Trophoblast cell (in vitro differentiated cells and primary cell): ENCODE data around the gene NEDD8. TPM values are rescaled to one million over a fixed set of nuclear protein-coding genes. Genes with fewer than 3 reads are reported as not detected.

Source experiments
- DNase-seq, 2 donors: peaks; one replicate each; pipeline ENCODE4 v3.0.0-alpha.2; 2016
- H2AFZ ChIP-seq: 2 replicates; pipeline ENCODE4 v1.6.1; 2013; ENCODE audit warnings: low read length, moderate library complexity, mild to moderate bottlenecking; ENCODE audit not compliant: insufficient read depth, poor library complexity
- H2AK5ac ChIP-seq: 2 replicates; pipeline ENCODE4 v1.6.1; 2013; ENCODE audit warnings: mild to moderate bottlenecking, low read length
- H2BK120ac ChIP-seq: 2 replicates; pipeline ENCODE4 v1.6.1; 2013; ENCODE audit warnings: low read length, mild to moderate bottlenecking, moderate library complexity; ENCODE audit not compliant: insufficient read depth, poor library complexity
- H2BK12ac ChIP-seq: 2 replicates; pipeline ENCODE4 v1.6.1; 2013; ENCODE audit warnings: mild to moderate bottlenecking, low read length, moderate library complexity
- H2BK5ac ChIP-seq: 2 replicates; pipeline ENCODE4 v1.6.1; 2013; ENCODE audit warnings: low read length, low read depth, moderate library complexity, mild to moderate bottlenecking; ENCODE audit not compliant: poor library complexity
- H3K14ac ChIP-seq: 2 replicates; pipeline ENCODE4 v1.6.1; 2013; ENCODE audit warnings: mild to moderate bottlenecking, low read length
- H3K18ac ChIP-seq: 2 replicates; pipeline ENCODE4 v1.6.1; 2013; ENCODE audit warnings: mild to moderate bottlenecking, low read length
- H3K23ac ChIP-seq: 2 replicates; pipeline ENCODE4 v1.6.1; 2013; ENCODE audit warnings: low read length
- H3K27ac ChIP-seq: 2 replicates; pipeline ENCODE4 v1.5.1; 2013; ENCODE audit warnings: low read depth, mild to moderate bottlenecking, inconsistent platforms, low read length, moderate library complexity
- H3K27me3 ChIP-seq: 2 replicates; pipeline ENCODE4 v1.6.1; 2013; ENCODE audit warnings: inconsistent platforms, mild to moderate bottlenecking, low read length, moderate library complexity; ENCODE audit not compliant: insufficient read depth
- H3K36me3 ChIP-seq, 2 experiments: 1 replicate in 1 of 2; 2 replicates in 1 of 2; pipeline ENCODE4 v1.6.1; 2013; ENCODE audit warnings: low read length in 2 of 2, mild to moderate bottlenecking in 2 of 2, moderate library complexity in 1 of 2; ENCODE audit not compliant: insufficient read depth in 2 of 2, control insufficient read depth in 1 of 2
- H3K4ac ChIP-seq: 2 replicates; pipeline ENCODE4 v1.6.1; 2013; ENCODE audit warnings: low read depth, mild to moderate bottlenecking, low read length, moderate library complexity
- H3K4me1 ChIP-seq, 2 experiments: 1 replicate in 1 of 2; 2 replicates in 1 of 2; pipeline ENCODE4 v1.6.1; 2013; ENCODE audit warnings: low read length in 2 of 2, mild to moderate bottlenecking in 2 of 2, moderate library complexity in 1 of 2; ENCODE audit not compliant: insufficient read depth in 2 of 2, control insufficient read depth in 1 of 2
- H3K4me2 ChIP-seq: 2 replicates; pipeline ENCODE4 v1.6.1; 2013; ENCODE audit warnings: inconsistent platforms, mild to moderate bottlenecking, low read length, moderate library complexity
- H3K4me3 ChIP-seq: 2 replicates; pipeline ENCODE4 v1.5.1; 2013; ENCODE audit warnings: mild to moderate bottlenecking, low read depth, low read length, inconsistent platforms
- H3K79me1 ChIP-seq: one replicate; pipeline ENCODE4 v1.6.1; 2013; ENCODE audit warnings: low read length
- H3K79me2 ChIP-seq: 2 replicates; pipeline ENCODE4 v1.6.1; 2013; ENCODE audit warnings: low read length, mild to moderate bottlenecking; ENCODE audit not compliant: control insufficient read depth, insufficient read depth, poor library complexity
- H3K9ac ChIP-seq: 2 replicates; pipeline ENCODE4 v1.6.1; 2013; ENCODE audit warnings: mild to moderate bottlenecking, low read length
- H3K9me3 ChIP-seq: 2 replicates; pipeline ENCODE4 v1.6.1; 2013; ENCODE audit warnings: low read depth, mild to moderate bottlenecking, control low read depth, inconsistent platforms, low read length; ENCODE audit not compliant: insufficient read depth
- H4K12ac ChIP-seq: 2 replicates; pipeline ENCODE4 v1.6.1; 2013; ENCODE audit warnings: low read depth, mild to moderate bottlenecking, low read length, moderate library complexity
- H4K8ac ChIP-seq: 2 replicates; pipeline ENCODE4 v1.6.1; 2013; ENCODE audit warnings: low read depth, mild to moderate bottlenecking, low read length, moderate library complexity
- H4K91ac ChIP-seq: one replicate; pipeline ENCODE4 v1.6.1; 2013; ENCODE audit warnings: low read depth, mild to moderate bottlenecking, low read length, moderate library complexity
- WGBS: extraction: QIAGEN DNeasy Blood & Tissue Kit; methylation state at CpG from one replicate; pipeline ENCODE4 v1.1.7; 2013; ENCODE audit warnings: missing lambda C conversion rate; ENCODE audit not compliant: insufficient read length, insufficient coverage; ENCODE audit errors: extremely low coverage; 5-methylcytosine and 5-hydroxymethylcytosine counted together
- polyA plus RNA-seq: library from polyadenylated mRNA; stranded (reverse); fragments of 200-250 nt; gene quantifications from 2 replicates; pipeline ENCODE4 v1.2.3, GENCODE V29; 2013

Gene NEDD8
- polyA plus RNA-seq: 290 and 306 TPM in 2 replicates

DNA sequence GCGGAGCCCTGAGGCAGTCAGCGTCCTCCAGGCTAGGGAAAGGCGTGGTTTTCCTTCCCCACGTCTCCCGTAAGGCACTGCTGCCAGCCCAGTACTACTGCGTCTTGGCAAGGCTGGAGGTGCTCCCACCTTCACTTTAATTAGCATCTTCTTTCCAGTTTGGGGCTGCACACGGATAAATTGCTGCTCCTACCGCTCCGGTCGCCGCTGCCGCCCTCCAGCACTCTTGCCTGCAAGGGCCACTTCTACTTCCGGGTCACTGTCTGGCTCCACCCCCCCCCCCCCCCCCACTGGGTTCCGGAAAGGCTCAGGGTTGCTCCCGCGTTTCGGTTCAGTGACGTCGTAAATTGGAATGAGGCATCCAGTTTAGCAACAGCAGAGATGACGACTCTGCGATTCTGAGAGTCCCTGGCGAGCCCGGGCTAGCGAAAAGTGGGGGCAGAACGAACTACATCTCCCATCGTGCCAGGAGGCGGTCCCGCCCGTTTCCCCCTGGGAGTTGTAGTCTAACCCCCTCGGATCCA lies at the start of gene NEDD8:
Gene NEDD8 (minus strand): TSS at position 247 of the 524 bp plus-strand sequence. CDS start 100 bp downstream, at position 147.
- H4K12ac ChIP-seq: peak within 1 kb of the TSS; percentile 83
- peaks cover 15% of the 10 kb centered on the region for H3K79me2 ChIP-seq
- H3K4me1 ChIP-seq: peaks cover 8 to 10% of the 10 kb centered on the region in 2 experiments
- H3K36me3 ChIP-seq: peaks cover 11 to 23% of the 10 kb centered on the region in 2 experiments
- peak within 1 kb of the TSS; percentile 56 for H2AFZ ChIP-seq
- peak within 1 kb of the TSS; percentile 94 for H4K8ac ChIP-seq
- DNase-seq: peak; percentile 95
- peak within 1 kb of the TSS; percentile 67 for H3K18ac ChIP-seq
- H3K4me3 ChIP-seq: peak within 1 kb of the TSS; percentile 96
- peak within 1 kb of the TSS; percentile 49 for H2AK5ac ChIP-seq
- WGBS: no CpG with 5 or more reads among the region's 30 CpGs
- H3K9me3 ChIP-seq: no peaks in the 10 kb centered on the region
- H3K27me3 ChIP-seq: no peaks in the 10 kb centered on the region
- H4K91ac ChIP-seq: peak within 1 kb of the TSS; percentile 81
- peak within 1 kb of the TSS; percentile 81 for H3K9ac ChIP-seq
- peaks cover 16% of the 10 kb centered on the region for H3K79me1 ChIP-seq
- no peak within 1 kb of the TSS for H3K23ac ChIP-seq
- H3K4me2 ChIP-seq: peak within 1 kb of the TSS; percentile 84
- H3K27ac ChIP-seq: peak within 1 kb of the TSS; percentile 94
- peak within 1 kb of the TSS; percentile 71 for H3K14ac ChIP-seq
- H3K4ac ChIP-seq: peak within 1 kb of the TSS; percentile 72
- peak within 1 kb of the TSS; percentile 70 for H2BK5ac ChIP-seq
- H2BK120ac ChIP-seq: peak within 1 kb of the TSS; percentile 77
- H2BK12ac ChIP-seq: no peak within 1 kb of the TSS

DNA sequence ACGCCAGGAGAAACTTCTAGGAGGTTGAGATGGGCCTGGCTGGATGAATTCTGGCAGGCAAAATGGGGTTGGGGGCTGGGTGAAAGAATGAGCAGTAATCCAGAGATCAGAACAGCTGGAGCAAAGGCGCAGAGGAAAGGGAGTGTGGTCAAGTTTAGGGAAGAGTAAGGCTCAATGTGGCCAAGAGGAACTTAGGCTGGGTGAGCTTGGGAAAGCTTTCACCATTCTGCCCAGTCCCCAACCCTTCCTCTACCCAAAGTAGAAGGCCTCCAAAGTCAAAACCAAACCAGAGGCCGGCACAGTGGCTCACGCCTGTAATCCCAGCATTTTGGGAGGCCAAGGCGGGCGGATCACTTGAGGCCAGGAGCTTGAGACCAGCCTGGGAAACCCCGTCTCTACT lies 49.5 kb upstream of the NEDD8 start:
- Histone ChIP-seq H3K27ac (no peak overlapping the region), H2AK5ac (no peak overlapping the region), H3K23ac (no peak overlapping the region), H4K91ac (no peak overlapping the region), H3K79me1 (no peaks in the 10 kb centered on the region), H2AFZ (no peak overlapping the region), H3K14ac (no peak overlapping the region), H3K4me3 (no peak overlapping the region), H3K79me2 (no peaks in the 10 kb centered on the region), H3K4me2 (no peak overlapping the region), H2BK12ac (no peak overlapping the region), H3K36me3 (no peaks in the 10 kb centered on the region), H3K18ac (no peak overlapping the region), H3K9me3 (no peaks in the 10 kb centered on the region), H2BK5ac (no peak overlapping the region), H2BK120ac (no peak overlapping the region), H3K27me3 (no peaks in the 10 kb centered on the region), H4K8ac (no peak overlapping the region), H3K4me1 (peaks cover 4 to 9% of the 10 kb centered on the region in 2 experiments), H3K9ac (no peak overlapping the region), H4K12ac (no peak overlapping the region), H3K4ac (no peak overlapping the region)
- no CpG with 5 or more reads among the region's 7 CpGs for WGBS
- DNase-seq: no peak

DNA sequence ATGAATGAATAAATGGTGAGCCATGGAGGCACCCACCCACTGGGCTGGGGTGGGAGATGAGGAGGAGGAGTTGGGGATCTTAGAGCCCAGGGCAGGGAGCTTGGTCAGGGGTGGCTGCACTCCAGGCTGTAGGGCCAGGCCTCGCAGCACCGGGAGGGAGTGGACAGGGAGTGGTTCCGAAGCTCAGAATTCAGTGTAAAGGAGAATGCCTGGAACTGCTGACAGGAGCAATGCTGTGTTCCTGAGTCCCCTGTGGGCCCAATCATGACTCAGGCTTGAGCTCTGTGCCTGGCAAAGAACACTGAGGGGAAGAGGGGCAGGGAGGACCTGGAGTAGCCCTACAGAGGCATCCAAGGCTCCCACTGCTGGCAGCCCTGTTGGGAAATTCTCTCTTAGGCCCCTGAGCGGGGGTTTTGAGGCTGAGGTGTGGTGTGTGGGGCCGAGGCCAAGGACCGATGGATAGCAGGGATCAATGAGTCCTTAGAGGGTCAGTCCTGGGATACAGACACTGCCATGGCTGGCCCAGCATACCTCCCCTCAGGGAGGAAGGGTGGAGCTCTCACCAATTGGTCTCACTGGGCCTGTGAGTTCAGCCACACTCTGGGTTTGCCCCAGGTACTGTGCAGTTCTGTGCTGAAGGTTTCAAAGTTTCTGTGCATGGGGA lies 48.8 kb upstream of the NEDD8 start:
- no peak overlapping the region for H4K8ac ChIP-seq
- H3K27ac ChIP-seq: no peak overlapping the region
- H3K79me1 ChIP-seq: no peaks in the 10 kb centered on the region
- no peak overlapping the region for H2BK5ac ChIP-seq
- peaks cover 4 to 9% of the 10 kb centered on the region in 2 experiments for H3K4me1 ChIP-seq
- no peak overlapping the region for H3K4me3 ChIP-seq
- H3K79me2 ChIP-seq: no peaks in the 10 kb centered on the region
- no peak overlapping the region for H2AK5ac ChIP-seq
- no peak for DNase-seq
- no peaks in the 10 kb centered on the region for H3K9me3 ChIP-seq
- H2AFZ ChIP-seq: no peak overlapping the region
- H3K36me3 ChIP-seq: no peaks in the 10 kb centered on the region
- no peak overlapping the region for H3K4me2 ChIP-seq
- no peak overlapping the region for H4K91ac ChIP-seq
- H3K14ac ChIP-seq: no peak overlapping the region
- H3K9ac ChIP-seq: no peak overlapping the region
- H2BK12ac ChIP-seq: no peak overlapping the region
- no peak overlapping the region for H3K18ac ChIP-seq
- H3K27me3 ChIP-seq: no peaks in the 10 kb centered on the region
- no peak overlapping the region for H3K23ac ChIP-seq
- H4K12ac ChIP-seq: no peak overlapping the region
- H2BK120ac ChIP-seq: no peak overlapping the region
- no peak overlapping the region for H3K4ac ChIP-seq
- WGBS: no CpG with 5 or more reads among the region's 6 CpGs

GRCh38 chr14:24279301-24280186 lies 47.4 kb upstream of the NEDD8 start:
- no peak overlapping the region for H2AK5ac ChIP-seq
- no peak overlapping the region for H3K9ac ChIP-seq
- no peak overlapping the region for H3K4ac ChIP-seq
- H3K79me2 ChIP-seq: no peaks in the 10 kb centered on the region
- no peaks in the 10 kb centered on the region for H3K36me3 ChIP-seq
- no peak overlapping the region for H4K8ac ChIP-seq
- peak in 1 of 2 donors; percentile 16 for DNase-seq
- H3K79me1 ChIP-seq: no peaks in the 10 kb centered on the region
- H3K14ac ChIP-seq: no peak overlapping the region
- H2BK12ac ChIP-seq: no peak overlapping the region
- H2BK120ac ChIP-seq: no peak overlapping the region
- no peak overlapping the region for H4K12ac ChIP-seq
- H3K4me3 ChIP-seq: no peak overlapping the region
- H4K91ac ChIP-seq: no peak overlapping the region
- H3K27me3 ChIP-seq: no peaks in the 10 kb centered on the region
- WGBS: no CpG with 5 or more reads among the region's 11 CpGs
- no peak overlapping the region for H3K23ac ChIP-seq
- H2AFZ ChIP-seq: no peak overlapping the region
- H2BK5ac ChIP-seq: no peak overlapping the region
- H3K4me1 ChIP-seq: peaks cover 4 to 5% of the 10 kb centered on the region in 2 experiments
- H3K9me3 ChIP-seq: no peaks in the 10 kb centered on the region
- no peak overlapping the region for H3K4me2 ChIP-seq
- no peak overlapping the region for H3K18ac ChIP-seq
- H3K27ac ChIP-seq: no peak overlapping the region
